DND-41 (cell line): ENCODE measurements around the gene HSPA12B.

Experiments
- ATAC-seq: fragments of 200-7000 bp; cut with Tn5 transposase; 3 replicates; pipeline ENCODE4 v1.9.1; 2021; ENCODE audit warnings: low read depth; ENCODE audit not compliant: insufficient read depth
- DNase-seq: peaks from one replicate; pipeline ENCODE4 v3.0.0-alpha.2; 2020
- H2AFZ ChIP-seq: 2 replicates; pipeline ENCODE4 v1.6.0; 2012; ENCODE audit warnings: low read depth, low read length
- H3K27ac ChIP-seq: 2 replicates; pipeline ENCODE4 v1.5.1; 2012; ENCODE audit warnings: low read length, inconsistent platforms
- H3K27me3 ChIP-seq: fragments of 200-600 bp; sonication (generic); 2 replicates; pipeline ENCODE4 v1.6.0; 2012; ENCODE audit warnings: low read length, mild to moderate bottlenecking, inconsistent platforms; ENCODE audit not compliant: insufficient read depth, poor library complexity
- H3K36me3 ChIP-seq: 2 replicates; pipeline ENCODE4 v1.5.1; 2012; ENCODE audit warnings: low read length, inconsistent platforms; ENCODE audit not compliant: insufficient read depth
- H3K4me1 ChIP-seq: 2 replicates; pipeline ENCODE4 v1.5.1; 2012; ENCODE audit warnings: mild to moderate bottlenecking, low read length; ENCODE audit not compliant: insufficient read depth
- H3K4me2 ChIP-seq: 2 replicates; pipeline ENCODE4 v1.6.0; 2012; ENCODE audit warnings: mild to moderate bottlenecking, moderate library complexity, low read length, inconsistent platforms; ENCODE audit not compliant: insufficient read depth
- H3K4me3 ChIP-seq, 2 experiments: fragments of 200-600 bp in 1 of 2; shearing (Covaris generic) in 1 of 2; 2 replicates each; pipeline ENCODE4 v1.5.1; 2012 to 2016; ENCODE audit warnings: inconsistent platforms in 2 of 2, low read length in 2 of 2, mild to moderate bottlenecking in 2 of 2, low read depth in 1 of 2, moderate library complexity in 1 of 2
- H3K79me2 ChIP-seq: 2 replicates; pipeline ENCODE4 v1.6.0; 2012; ENCODE audit warnings: low read length, inconsistent platforms; ENCODE audit not compliant: insufficient read depth
- H3K9ac ChIP-seq: 2 replicates; pipeline ENCODE4 v1.6.0; 2012; ENCODE audit warnings: low read depth, mild to moderate bottlenecking, inconsistent platforms, low read length, moderate library complexity
- H3K9me3 ChIP-seq: 2 replicates; pipeline ENCODE4 v1.5.1; 2012; ENCODE audit warnings: low read length, moderate library complexity, mild to moderate bottlenecking, inconsistent platforms; ENCODE audit not compliant: insufficient read depth, severe bottlenecking
- H4K20me1 ChIP-seq: 2 replicates; pipeline ENCODE4 v1.6.0; 2012; ENCODE audit warnings: low read length; ENCODE audit not compliant: insufficient read depth
- CTCF ChIP-seq: IDR thresholded peaks from 2 replicates; pipeline ENCODE4 v1.5.1; 2012; ENCODE audit warnings: borderline replicate concordance, low read length, moderate library complexity, mild to moderate bottlenecking; ENCODE audit not compliant: poor library complexity, severe bottlenecking; ENCODE audit errors: extremely low read depth
- EZH2 ChIP-seq: IDR thresholded peaks from 3 replicates; pipeline ENCODE4 v1.6.1; 2012; ENCODE audit warnings: borderline replicate concordance, low read depth, mild to moderate bottlenecking, moderate library complexity, low read length, inconsistent platforms; ENCODE audit not compliant: severe bottlenecking

The HSPA12B gene

GRCh38 chr20:3781153-3781910, 48.8 kb downstream of the HSPA12B start, which contains the start of gene SPEF1:
Gene SPEF1 (minus strand): TSS chr20:3781448. CDS start chr20:3781287, 161 bp downstream.
- no peak within 1 kb of the TSS for H2AFZ ChIP-seq
- DNase-seq (peak; percentile 61), ATAC-seq (peak; percentile 72)
- no peak for TF ChIP-seq EZH2
- peak; percentile 28 for TF ChIP-seq CTCF
- no peak within 1 kb of the TSS for H3K4me3 ChIP-seq
- no peak within 1 kb of the TSS for H3K27ac ChIP-seq
- peaks cover 22% of the 10 kb centered on the region for H3K36me3 ChIP-seq
- no peaks in the 10 kb centered on the region for H3K9me3 ChIP-seq
- H3K9ac ChIP-seq, result no peak within 1 kb of the TSS
- no peaks in the 10 kb centered on the region for H3K27me3 ChIP-seq
- peaks cover 23% of the 10 kb centered on the region for H3K79me2 ChIP-seq
- peaks cover 45% of the 10 kb centered on the region for H4K20me1 ChIP-seq
- H3K4me1 ChIP-seq, result peaks cover 34% of the 10 kb centered on the region
- peak within 1 kb of the TSS; percentile 15; the same call in 1 of the 2 replicates for H3K4me2 ChIP-seq

GRCh38 chr20:3782597-3782996, 50.1 kb downstream of the HSPA12B start:
- Histone ChIP-seq H3K27ac (no peak overlapping the region), H3K79me2 (peaks cover 32% of the 10 kb centered on the region), H3K4me1 (peaks cover 41% of the 10 kb centered on the region), H3K9me3 (no peaks in the 10 kb centered on the region), H4K20me1 (peaks cover 45% of the 10 kb centered on the region), H3K36me3 (peaks cover 22% of the 10 kb centered on the region), H3K27me3 (no peaks in the 10 kb centered on the region), H3K4me2 (no peak overlapping the region), H3K9ac (no peak overlapping the region), H2AFZ (no peak overlapping the region), H3K4me3 (no peak overlapping the region)
- DNase-seq (no peak), ATAC-seq (no peak)
- no peak for TF ChIP-seq CTCF
- no peak for TF ChIP-seq EZH2

GRCh38 chr20:3783068-3783489, 50.6 kb downstream of the HSPA12B start:
- Histone ChIP-seq H3K79me2 (peaks cover 34% of the 10 kb centered on the region), H3K27me3 (no peaks in the 10 kb centered on the region), H3K27ac (no peak overlapping the region), H3K4me3 (no peak overlapping the region), H3K4me1 (peaks cover 46% of the 10 kb centered on the region), H3K9ac (no peak overlapping the region), H3K36me3 (peaks cover 22% of the 10 kb centered on the region), H3K4me2 (peak overlapping the region; percentile 30; the same call in 1 of the 2 replicates), H3K9me3 (no peaks in the 10 kb centered on the region), H4K20me1 (peaks cover 45% of the 10 kb centered on the region), H2AFZ (no peak overlapping the region)
- ATAC-seq (no peak), DNase-seq (no peak)
- no peak for TF ChIP-seq CTCF
- TF ChIP-seq EZH2, result no peak
